HG02938 (cell line): ENCODE data around the gene RNF138.
A peak's percentile ranks its signal among the peaks of the same experiment; 100 is the strongest.
"Not testable (repeated sequence)": the region's sequence is repeated elsewhere in the genome, so short reads cannot be mapped to it uniquely, and the experiment has no call there.

Source experiments
- ATAC-seq: cut with Tn5 transposase; IDR thresholded peaks from one replicate; pipeline ENCODE4 v1.9.1; 2021; ENCODE audit warnings: mild to moderate bottlenecking, moderate library complexity; ENCODE audit not compliant: unreplicated experiment

Gene RNF138, protein sequence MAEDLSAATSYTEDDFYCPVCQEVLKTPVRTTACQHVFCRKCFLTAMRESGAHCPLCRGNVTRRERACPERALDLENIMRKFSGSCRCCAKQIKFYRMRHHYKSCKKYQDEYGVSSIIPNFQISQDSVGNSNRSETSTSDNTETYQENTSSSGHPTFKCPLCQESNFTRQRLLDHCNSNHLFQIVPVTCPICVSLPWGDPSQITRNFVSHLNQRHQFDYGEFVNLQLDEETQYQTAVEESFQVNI

GRCh38 chr18:32091724-32092421, at the start of gene RNF138:
Gene RNF138, plus strand, starts transcription at chr18:32091874. Its CDS starts 903 bp downstream, at chr18:32092777.
- peak; percentile 52 for ATAC-seq

DNA sequence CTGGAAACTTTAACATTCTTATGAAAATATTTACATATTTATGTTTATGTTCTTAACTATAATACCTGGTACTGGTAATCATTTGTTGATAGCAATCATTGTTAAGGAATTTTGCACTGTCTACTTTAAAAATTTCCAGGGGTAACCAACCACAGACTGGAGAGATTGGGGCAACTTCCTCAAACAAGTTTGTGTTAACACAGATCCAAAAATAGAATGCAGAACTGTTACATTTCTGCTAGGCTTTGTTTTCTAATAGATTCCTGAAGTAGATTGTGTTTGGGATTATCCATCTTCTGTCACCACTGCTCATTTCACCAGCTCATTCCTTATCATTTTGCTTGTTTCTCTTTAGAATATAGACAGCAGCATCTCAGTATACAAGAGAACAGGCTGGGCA, 49.3 kb upstream of the RNF138 start:
- ATAC-seq, result no peak

DNA sequence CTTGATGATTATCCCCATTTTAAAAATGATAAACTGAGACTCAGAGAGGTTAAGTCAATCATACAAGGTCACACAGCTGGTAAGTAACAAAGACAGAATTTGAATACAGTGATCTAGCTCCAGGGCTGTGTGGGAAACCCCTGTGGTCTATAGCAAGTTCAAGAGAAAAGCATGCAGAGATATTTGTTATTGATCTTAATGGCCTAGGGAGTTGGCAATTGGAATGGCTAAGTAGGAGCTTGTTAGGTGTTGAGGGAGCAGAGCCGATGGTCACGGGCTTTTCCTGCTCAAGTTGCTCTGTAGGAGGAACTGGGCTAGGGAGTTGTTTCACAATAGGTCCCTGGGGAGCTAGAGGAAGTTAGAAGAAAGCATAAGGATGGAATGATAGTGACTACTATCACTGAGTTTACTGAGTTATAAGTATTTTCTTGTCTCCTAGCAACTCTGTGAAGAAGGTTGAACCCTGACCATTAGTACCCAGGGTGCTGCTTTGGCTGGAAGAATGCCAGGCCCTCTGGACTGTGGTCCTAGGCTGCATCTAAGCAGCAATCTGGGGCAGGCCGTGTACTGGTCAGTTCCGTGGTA, 43.1 kb upstream of the RNF138 start:
- peak; percentile 77 for ATAC-seq

DNA sequence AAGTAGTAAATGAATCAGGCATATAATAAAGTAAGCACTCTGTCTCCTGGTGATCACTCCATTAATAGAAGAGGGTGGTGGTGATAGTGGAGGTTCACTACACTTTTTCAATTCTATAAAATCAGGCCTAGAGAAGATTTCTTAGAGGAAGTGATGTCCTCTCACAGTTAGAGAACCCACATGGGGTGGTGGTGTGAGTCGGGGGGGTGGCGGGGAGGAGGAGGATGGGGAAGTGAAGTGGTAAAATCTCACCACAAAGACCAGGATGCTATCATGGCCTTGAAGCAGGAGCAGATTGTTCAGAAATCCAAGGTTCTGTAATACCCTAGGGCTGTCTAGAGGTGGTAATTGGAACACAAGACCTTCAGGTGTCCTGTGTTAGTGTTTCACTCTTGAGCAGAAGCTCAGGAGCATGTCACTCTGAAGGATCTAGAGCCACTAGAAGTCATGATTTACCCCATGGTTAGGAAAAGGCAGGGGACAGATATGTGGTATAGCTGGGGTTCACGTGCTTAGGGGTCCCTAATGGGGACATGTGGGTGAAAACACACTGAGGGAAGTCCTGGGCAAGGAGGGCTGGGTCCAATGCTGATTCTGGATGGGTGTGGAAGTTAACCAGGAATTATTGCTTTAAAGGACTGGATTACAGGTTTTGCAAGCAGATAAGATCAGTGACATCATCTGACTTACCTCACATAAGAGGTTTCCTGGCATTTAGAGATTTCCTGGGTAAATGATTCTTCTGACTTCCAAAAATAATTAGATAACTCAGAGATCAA, 42.1 kb upstream of the RNF138 start:
- no peak for ATAC-seq

DNA sequence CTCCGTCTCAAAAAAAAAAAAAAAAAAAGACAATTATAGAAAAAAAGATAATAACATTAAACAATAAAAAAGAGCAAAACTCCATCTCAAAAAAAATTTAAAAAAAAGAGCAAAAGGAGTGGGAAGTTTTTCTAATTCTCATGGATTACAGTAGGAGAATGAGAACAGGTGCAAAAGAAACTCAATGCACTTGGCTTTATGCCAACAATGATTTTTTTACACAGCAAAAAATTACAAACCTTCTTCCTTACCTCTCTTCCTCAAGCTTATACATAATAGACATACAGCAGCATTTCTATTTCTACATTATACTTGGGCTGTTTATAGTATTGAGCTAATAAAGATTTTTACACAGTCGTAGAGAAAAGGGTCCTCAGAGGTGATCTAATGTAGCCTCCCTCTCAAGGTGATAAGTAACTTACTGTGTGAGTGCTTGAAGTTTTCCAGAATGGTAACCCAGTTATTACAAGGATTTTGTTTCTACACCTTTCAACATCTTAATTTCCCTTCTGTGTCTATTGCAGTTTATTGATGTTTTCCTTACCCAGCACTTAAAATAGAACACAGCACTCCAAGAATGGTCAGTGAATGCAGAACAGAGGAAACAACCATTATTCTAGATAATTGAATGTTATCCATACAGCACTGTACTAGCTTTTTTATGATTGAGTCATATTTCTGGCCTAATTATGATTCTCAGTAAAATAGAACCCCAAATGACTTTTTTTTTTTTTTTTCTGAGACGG, 34.9 kb upstream of the RNF138 start:
- ATAC-seq, result no peak

- no peak for ATAC-seq
Observed at GRCh38 chr18:32057624-32058165, 34.0 kb upstream of the RNF138 start.

DNA sequence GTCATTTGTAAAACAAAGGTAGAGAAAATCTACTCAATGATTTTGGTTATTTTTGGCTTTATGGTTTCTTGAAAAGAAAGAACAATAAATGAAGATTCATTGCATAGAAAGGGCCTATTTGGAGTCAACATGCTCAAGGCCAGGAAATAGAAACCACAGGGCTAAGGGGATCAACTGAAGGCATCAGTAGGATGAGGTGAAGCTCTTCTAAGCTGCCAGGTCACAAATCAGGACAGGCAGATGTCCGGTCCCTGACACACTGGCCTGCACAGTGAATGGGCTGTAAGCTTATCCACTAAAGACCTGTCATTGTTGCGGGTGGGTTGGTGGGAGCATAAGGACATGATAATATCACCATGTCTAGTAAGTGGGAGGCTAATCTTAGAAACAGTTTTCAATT, 31.6 kb upstream of the RNF138 start:
- ATAC-seq, result no peak

GRCh38 chr18:32067375-32068167, 24.1 kb upstream of the RNF138 start:
- ATAC-seq, result no peak

DNA sequence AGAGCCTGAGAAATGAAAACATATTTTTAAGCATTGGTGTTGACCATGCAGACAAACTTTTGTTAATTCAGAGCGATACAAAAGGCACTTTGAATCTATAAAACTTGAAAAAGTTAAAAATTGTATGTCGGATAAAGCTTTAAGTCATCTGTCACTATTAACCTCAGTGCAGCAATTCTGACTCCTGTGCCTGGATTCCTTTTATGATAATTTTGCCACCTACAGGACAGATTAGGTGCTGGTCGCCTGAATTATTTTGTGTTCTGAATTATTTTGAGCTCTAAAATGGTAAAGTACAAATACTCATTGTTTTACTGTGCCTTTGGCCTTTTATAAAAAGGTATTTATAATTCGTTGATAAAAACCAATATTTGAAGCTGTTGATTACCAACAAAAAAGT, 19.4 kb upstream of the RNF138 start:
- peak; percentile 77 for ATAC-seq

DNA sequence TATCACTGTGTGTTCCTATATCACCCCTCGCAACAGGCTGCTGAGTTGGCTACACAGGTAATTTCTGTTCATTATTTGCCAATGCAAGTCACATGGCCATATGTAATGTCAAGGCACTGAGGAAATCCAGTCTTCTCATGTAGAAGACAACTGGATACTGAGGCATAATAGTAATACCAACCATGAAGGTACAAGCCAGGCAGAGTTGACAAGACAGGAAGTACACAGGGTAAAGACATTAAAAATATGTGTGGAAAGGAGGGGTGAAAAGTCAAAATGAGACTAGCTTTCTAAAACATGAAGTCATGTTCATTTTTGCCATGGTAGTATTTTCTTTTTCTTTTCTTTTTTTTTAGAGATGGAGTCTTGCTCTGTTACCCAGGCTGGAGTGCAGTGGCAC, 17.5 kb upstream of the RNF138 start:
- no peak for ATAC-seq

DNA sequence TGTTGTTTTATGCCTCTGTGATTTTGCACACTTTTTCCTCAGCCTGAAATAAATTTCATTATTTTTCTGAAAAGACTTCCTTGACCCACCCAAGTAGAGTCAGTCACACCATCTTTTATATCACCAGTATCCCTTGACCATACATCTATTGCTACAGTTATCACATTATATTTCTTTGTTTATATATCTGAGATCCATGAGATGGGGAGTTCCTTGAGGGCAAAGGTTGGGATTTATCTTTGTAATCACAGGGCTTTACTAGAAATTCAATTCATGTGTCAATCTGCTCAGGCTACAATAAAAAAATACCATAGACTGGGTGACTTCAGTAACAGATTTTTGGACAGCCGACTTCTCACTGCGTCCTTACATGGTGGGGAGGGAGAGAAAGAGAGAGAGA, 12.8 kb upstream of the RNF138 start:
- ATAC-seq, result no peak

DNA sequence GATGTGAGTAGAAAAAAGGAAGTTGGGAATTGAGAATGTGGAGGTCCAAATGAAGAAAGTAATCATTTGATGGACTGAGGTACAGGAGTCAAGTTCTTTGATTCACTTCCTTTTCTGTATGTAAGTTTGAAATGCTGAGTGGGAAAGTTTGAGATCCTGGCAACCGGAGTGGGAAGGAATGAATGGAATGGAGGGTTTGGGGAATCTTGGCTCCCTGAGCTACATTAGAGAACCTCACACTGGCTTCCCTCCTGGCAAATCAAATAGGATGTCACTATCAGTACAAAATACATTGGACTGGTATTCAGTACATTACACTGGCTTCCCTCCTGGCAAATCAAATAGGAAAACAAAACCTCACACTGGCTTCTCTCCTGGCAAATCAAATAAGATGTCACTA, 9.8 kb upstream of the RNF138 start:
- ATAC-seq, result no peak

GRCh38 chr18:32083781-32084180, 7.9 kb upstream of the RNF138 start:
- ATAC-seq, result no peak

- no peak for ATAC-seq
Observed at GRCh38 chr18:32086881-32087280, 4.8 kb upstream of the RNF138 start.

DNA sequence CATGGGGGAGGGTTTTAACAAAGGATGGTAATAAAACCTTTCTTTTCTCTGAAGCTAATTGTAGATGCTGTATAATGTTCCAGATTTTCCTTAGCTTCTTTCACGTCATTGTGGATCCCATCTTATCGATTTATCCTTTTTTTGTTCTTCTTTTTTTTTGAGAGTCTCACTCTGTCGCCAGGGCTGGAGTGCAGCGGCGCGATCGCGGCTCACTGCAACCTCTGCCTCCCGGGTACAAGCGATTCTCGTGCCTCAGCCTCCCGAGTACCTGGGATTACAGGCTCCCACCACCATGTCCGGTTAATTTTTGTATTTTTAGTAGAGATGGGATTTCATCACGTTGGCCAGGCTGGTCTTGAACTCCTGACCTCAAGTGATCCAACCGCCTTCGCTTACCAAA, 843 bp upstream of the RNF138 start:
- ATAC-seq, result not testable (repeated sequence)

DNA sequence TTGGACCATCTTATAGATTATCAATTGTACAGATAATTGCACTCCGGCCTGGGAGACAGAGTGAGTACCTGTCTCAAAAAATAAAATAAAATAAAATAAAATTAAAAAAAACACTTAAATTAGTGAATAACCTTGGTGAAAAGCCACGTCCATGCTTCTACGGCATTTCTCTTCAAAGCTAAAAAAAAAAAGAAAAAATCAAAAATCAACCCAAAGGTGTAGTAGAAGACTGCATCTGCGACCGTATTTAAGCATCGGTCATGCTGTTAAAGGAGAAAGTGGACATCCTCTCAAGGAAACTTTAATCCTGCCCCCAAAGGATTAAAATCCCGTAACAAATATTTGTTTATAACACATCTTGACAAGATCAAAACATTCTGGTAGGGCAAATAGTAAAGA, 350 bp upstream of the RNF138 start:
- ATAC-seq, result no peak

DNA sequence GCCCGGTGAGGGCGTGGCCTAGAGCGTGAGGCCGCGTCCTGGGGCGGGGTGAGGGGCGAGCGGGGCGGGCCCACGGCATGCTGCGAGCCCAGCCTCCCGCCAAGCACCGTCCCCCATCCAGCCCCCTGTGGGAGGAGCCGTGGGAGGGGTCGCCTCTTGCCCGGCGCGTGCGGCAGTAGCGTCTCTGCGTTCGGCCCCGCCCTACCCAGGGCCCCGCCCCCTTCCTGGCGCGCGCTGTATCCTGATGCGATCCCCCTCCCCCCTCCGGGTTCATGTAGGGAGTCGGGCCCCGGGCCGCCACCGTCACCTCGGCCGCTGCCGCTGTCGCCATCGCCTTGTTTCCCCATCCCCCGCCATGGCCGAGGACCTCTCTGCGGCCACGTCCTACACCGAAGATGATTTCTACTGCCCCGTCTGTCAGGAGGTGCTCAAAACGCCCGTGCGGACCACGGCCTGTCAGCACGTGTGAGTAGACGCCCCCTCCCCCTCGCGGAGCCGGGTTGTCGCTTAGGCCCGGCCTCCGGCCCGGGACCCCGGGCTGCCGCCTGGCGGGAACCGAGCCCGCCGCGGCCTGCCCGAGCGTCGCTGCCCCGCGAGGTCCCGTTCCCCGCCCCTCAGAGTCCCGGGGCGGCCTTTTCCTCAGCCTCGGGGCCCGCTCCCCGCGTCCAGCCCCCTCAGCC, 888 bp downstream of the RNF138 start:
- peak; percentile 67 for ATAC-seq

- ATAC-seq, result peak; percentile 31
Observed at GRCh38 chr18:32093102-32093511, 1.4 kb downstream of the RNF138 start.

DNA sequence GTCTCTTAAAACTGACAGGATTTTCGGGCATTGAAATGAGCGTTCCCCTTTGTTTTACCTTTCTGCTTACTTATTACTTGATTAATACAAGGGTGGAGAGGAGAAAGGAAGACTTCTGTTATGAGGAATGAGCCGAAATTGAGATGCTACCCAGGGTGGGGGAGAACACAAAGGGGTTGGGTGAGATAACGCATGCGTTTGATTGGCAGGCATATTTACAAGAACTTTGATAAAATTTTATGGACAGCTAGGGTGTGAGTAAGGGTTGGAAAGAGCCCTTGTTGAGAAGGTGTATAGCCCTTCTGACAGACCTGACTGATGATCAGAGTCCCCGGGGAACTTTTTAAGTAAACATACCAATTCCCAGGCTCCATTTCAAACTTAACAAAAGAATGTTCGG, 1.8 kb downstream of the RNF138 start:
- ATAC-seq, result no peak
